A673 (cell line): ENCODE measurements around the gene GRIK4.

Experiments used
- CTCF ChIP-seq: fragments of 300-800, 200-600 bp; sonication (generic); conservative IDR thresholded peaks from 2 replicates; pipeline ENCODE4 v1.5.1; 2017; ENCODE audit warnings: low read depth, mild to moderate bottlenecking, antibody characterized with exemption, low read length, moderate library complexity, mixed read lengths
- EZH2 ChIP-seq: fragments of 200-600 bp; sonication (generic); IDR thresholded peaks from 2 replicates; pipeline ENCODE4 v1.6.1; 2017; ENCODE audit warnings: borderline replicate concordance, low read depth, mild to moderate bottlenecking, mixed read lengths, antibody characterized with exemption, low read length; ENCODE audit not compliant: poor library complexity, severe bottlenecking

- TF ChIP-seq CTCF (no peak), EZH2 (no peak)
These were observed 17.0 kb upstream of the GRIK4 start for GRCh38 chr11:120494595-120494994.
